OCI-LY1 (cell line): ENCODE measurements around the gene ANKS3.
"Not testable (repeated sequence)": the region's sequence is repeated elsewhere in the genome, so short reads cannot be mapped to it uniquely, and the experiment has no call there.

Experiments
- H2AFZ ChIP-seq: fragments of 200-600 bp; sonication (generic), shearing (Covaris generic); 2 replicates; pipeline ENCODE4 v1.6.0; 2014; ENCODE audit warnings: antibody characterized with exemption, mild to moderate bottlenecking, low read length
- H3F3A ChIP-seq: fragments of 200-600 bp; sonication (generic), shearing (Covaris generic); 2 replicates; pipeline ENCODE4 v1.6.0; 2014; ENCODE audit warnings: mild to moderate bottlenecking, antibody characterized with exemption, low read length, moderate library complexity; ENCODE audit not compliant: insufficient read depth
- H3K27ac ChIP-seq: fragments of 200-600 bp; sonication (generic); 2 replicates; pipeline ENCODE4 v1.5.1; 2014; ENCODE audit warnings: low read length, mixed run types, mild to moderate bottlenecking, low read depth; ENCODE audit not compliant: poor library complexity, severe bottlenecking
- H3K27me3 ChIP-seq: fragments of 200-600 bp; sonication (generic); 2 replicates; pipeline ENCODE4 v1.6.0; 2014; ENCODE audit warnings: antibody characterized with exemption, mild to moderate bottlenecking, low read length, moderate library complexity; ENCODE audit not compliant: insufficient read depth
- H3K36me3 ChIP-seq: fragments of 200-600 bp; sonication (generic); 2 replicates; pipeline ENCODE4 v1.6.1; 2014; ENCODE audit warnings: mild to moderate bottlenecking, antibody characterized with exemption, low read length, moderate library complexity, mixed read lengths; ENCODE audit not compliant: insufficient read depth
- H3K4me1 ChIP-seq: fragments of 200-600 bp; sonication (generic); 2 replicates; pipeline ENCODE4 v1.5.1; 2014; ENCODE audit warnings: mild to moderate bottlenecking, low read length, moderate library complexity; ENCODE audit not compliant: insufficient read depth, severe bottlenecking
- H3K4me2 ChIP-seq: fragments of 200-600 bp; sonication (generic), shearing (Covaris generic); 2 replicates; pipeline ENCODE4 v1.6.1; 2014; ENCODE audit warnings: low read length
- H3K4me3 ChIP-seq: fragments of 200-600 bp; sonication (generic); 2 replicates; pipeline ENCODE4 v1.5.1; 2014; ENCODE audit warnings: low read length, low read depth, mild to moderate bottlenecking, mixed read lengths; ENCODE audit not compliant: poor library complexity, severe bottlenecking
- H3K79me2 ChIP-seq: fragments of 200-600 bp; shearing (Covaris generic); 2 replicates; pipeline ENCODE4 v1.6.1; 2016; ENCODE audit warnings: mixed run types, low read length, mixed read lengths; ENCODE audit not compliant: insufficient read depth
- H3K9ac ChIP-seq: fragments of 200-600 bp; sonication (generic), shearing (Covaris generic); 2 replicates; pipeline ENCODE4 v1.6.1; 2014; ENCODE audit warnings: mild to moderate bottlenecking, low read length, mixed read lengths
- H3K9me2 ChIP-seq: fragments of 200-600 bp; sonication (generic), shearing (Covaris generic); 2 replicates; pipeline ENCODE4 v1.6.1; 2014; ENCODE audit warnings: low read depth, mild to moderate bottlenecking, low read length, mixed read lengths
- H3K9me3 ChIP-seq: fragments of 200-600 bp; shearing (Covaris generic); 2 replicates; pipeline ENCODE4 v1.6.1; 2014; ENCODE audit warnings: low read length, mixed read lengths
- H4K20me1 ChIP-seq: fragments of 200-600 bp; sonication (generic), shearing (Covaris generic); 2 replicates; pipeline ENCODE4 v1.6.0; 2016; ENCODE audit warnings: mild to moderate bottlenecking, low read length; ENCODE audit not compliant: insufficient read depth
- EZH2 ChIP-seq: fragments of 200-600 bp; sonication (generic), shearing (Covaris generic); IDR thresholded peaks from 2 replicates; pipeline ENCODE4 v1.8.0; 2017; ENCODE audit warnings: borderline replicate concordance, mixed run types, mild to moderate bottlenecking, antibody characterized with exemption, low read length, moderate library complexity, mixed read lengths
- TF ChIP-seq, protein P1 (sequence below): fragments of 200-600 bp; sonication (generic), shearing (Covaris generic); IDR thresholded peaks from 2 replicates; pipeline ENCODE4 v1.5.1; 2017; ENCODE audit warnings: mild to moderate bottlenecking, antibody characterized with exemption, low read length, moderate library complexity, mixed read lengths

The ANKS3 gene

DNA sequence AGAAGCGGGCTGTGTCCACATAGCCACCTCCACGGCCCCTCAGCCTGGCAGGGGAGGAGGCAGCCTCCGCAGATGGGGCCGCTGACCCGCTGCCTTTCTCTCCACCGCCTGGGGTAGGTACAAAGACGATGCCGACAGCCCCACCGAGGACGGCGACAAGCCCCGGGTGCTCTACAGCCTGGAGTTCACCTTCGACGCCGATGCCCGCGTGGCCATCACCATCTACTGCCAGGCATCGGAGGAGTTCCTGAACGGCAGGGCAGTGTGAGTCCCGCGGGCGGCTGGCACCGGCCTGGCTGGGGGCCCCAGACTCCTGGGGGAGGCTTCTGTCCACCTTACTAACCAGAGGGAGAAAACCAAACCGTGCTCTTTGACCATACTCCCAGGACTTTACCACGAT is 81.5 kb downstream of the ANKS3 start:
- Histone ChIP-seq H3K9me2 (no peaks in the 10 kb centered on the region), H3K79me2 (no peaks in the 10 kb centered on the region), H3K36me3 (peaks cover 56% of the 10 kb centered on the region), H3K27ac (no peak overlapping the region), H3K4me1 (no peaks in the 10 kb centered on the region), H2AFZ (no peak overlapping the region), H3K9me3 (no peaks in the 10 kb centered on the region), H3K4me2 (no peak overlapping the region), H4K20me1 (no peaks in the 10 kb centered on the region), H3K9ac (no peak overlapping the region), H3F3A (no peaks in the 10 kb centered on the region), H3K4me3 (no peak overlapping the region), H3K27me3 (no peaks in the 10 kb centered on the region)
- no peak for TF ChIP-seq EZH2
- TF ChIP-seq, protein P1, sequence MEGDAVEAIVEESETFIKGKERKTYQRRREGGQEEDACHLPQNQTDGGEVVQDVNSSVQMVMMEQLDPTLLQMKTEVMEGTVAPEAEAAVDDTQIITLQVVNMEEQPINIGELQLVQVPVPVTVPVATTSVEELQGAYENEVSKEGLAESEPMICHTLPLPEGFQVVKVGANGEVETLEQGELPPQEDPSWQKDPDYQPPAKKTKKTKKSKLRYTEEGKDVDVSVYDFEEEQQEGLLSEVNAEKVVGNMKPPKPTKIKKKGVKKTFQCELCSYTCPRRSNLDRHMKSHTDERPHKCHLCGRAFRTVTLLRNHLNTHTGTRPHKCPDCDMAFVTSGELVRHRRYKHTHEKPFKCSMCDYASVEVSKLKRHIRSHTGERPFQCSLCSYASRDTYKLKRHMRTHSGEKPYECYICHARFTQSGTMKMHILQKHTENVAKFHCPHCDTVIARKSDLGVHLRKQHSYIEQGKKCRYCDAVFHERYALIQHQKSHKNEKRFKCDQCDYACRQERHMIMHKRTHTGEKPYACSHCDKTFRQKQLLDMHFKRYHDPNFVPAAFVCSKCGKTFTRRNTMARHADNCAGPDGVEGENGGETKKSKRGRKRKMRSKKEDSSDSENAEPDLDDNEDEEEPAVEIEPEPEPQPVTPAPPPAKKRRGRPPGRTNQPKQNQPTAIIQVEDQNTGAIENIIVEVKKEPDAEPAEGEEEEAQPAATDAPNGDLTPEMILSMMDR = no peak

DNA sequence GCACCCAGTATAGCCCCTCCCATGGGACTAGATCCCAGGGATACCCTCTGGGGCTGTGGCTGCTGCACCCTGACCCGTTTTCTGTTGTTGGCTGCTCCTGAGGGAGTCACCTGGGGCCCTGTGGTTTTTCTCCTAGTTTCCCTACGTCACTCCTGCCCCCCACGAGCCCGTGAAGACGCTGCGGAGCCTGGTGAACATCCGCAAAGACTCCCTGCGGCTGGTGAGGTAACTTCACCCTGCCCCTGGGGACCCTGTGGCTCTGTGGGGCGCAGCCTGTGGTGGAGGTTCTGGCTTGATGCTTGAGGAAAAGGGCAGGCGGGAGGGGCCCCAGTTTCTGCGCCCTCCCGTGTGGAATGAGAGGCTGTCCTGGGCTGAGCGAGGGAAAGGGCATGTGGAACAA is 82.2 kb downstream of the ANKS3 start:
- Histone ChIP-seq H3K9me3 (no peaks in the 10 kb centered on the region), H3K4me3 (no peak overlapping the region), H3K9ac (no peak overlapping the region), H4K20me1 (no peaks in the 10 kb centered on the region), H3F3A (no peaks in the 10 kb centered on the region), H3K27ac (no peak overlapping the region), H3K4me2 (no peak overlapping the region), H3K36me3 (peaks cover 50% of the 10 kb centered on the region), H3K4me1 (no peaks in the 10 kb centered on the region), H3K27me3 (no peaks in the 10 kb centered on the region), H3K79me2 (no peaks in the 10 kb centered on the region), H3K9me2 (no peaks in the 10 kb centered on the region), H2AFZ (no peak overlapping the region)
- TF ChIP-seq, protein P1 = no peak
- TF ChIP-seq EZH2 = no peak

DNA sequence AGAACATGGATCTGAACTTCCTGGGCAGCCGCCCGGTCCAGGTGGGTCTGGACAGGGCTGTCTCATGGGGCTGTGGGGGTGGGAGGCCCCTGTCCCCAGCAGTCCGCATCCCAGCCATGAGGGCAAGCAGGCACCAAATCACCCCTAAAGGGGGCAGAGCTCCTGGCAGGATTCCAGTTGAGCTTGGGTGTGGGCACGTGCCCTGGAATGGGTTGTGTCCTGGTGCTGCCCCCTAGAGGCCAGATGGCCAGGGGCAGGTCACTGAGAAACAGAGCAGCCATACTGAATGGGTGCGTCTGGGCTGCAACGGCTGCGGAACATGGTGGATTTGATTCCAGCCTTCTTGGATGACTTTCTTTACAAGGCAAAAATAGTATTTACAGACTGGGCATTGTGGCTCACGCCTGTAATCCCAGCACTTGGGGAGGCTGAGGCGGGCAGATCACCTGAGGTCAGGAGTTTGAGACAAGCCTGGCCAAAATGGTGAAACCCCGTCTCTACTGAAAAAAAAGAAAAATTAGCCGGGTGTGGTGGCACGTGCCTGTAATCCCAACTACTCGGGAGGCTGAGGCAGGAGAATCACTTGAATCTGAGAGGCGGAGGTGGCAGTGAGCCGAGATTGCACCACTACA is 83.5 kb downstream of the ANKS3 start:
- not testable (repeated sequence) for H3K9me2 ChIP-seq, H3K9ac ChIP-seq, H4K20me1 ChIP-seq, H3F3A ChIP-seq, H3K79me2 ChIP-seq, H3K4me1 ChIP-seq, H3K4me2 ChIP-seq, H3K27me3 ChIP-seq, H3K9me3 ChIP-seq, H3K27ac ChIP-seq, H2AFZ ChIP-seq, H3K4me3 ChIP-seq
- TF ChIP-seq, protein P1 = peak; percentile 92
- H3K36me3 ChIP-seq = peaks cover 41% of the 10 kb centered on the region
